ENCODE data around the gene PTPRZ1. TPM values are rescaled to one million over a fixed set of nuclear protein-coding genes. Genes with fewer than 3 reads are reported as not detected.
A peak's percentile ranks its signal among the peaks of the same experiment; 100 is the strongest.

PTPRZ1 gene
- total RNA-seq, 8 experiments from 2014 or later, result 1.2 to 89.5 (median 20.8) TPM

DNA sequence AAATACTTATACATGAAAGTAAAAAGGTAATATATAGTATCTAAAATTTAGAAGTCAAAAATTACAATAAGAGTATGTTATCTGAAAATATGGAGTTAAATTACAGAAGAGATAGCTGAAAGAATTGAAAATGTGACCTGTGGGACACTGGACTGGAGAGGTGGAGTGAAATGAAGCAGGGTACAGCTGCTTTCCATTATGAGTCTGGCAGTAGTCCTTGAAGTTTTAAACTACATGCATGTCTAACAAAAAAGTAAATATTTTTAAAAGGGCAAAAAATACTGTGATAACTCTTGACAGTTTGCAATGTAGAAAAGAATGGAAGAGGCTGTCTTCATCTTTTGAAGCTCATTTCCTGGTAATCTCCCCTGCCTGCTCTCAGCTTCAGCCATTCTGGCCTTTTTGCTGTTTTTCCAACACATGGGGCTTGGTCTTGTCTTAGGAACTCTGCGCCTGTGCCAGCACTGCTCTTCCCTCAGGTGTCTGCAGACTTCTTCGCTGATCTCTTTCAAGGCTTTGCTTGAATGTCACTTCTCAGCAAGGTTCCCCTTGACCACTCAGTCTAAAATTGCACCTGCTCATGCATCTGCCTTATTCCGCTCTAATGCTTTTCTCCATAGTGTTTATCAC lies 36.9 kb downstream of the PTPRZ1 start:
- no peak overlapping the region for H3K4me3 ChIP-seq
- peak in 4 of 8 experiments; percentile 23 to 45 (median 28) for ATAC-seq (replicated peaks in 6 of 8)
- no peak overlapping the region for H3K27ac ChIP-seq
- WGBS, 10 experiments, result 9 to 100% (median 90%) methylated on average over 1 to 3 of the region's 3 CpGs; no CpG with 5 or more reads in 2 of the 10 experiments
- H3K4me1 ChIP-seq (replicated peaks in 1 of 2), result peaks cover 0 to 6% of the 10 kb centered on the region in 2 donors
- in situ Hi-C loops (cut with MboI; ENCODE audit: low pct_unique_long_range_greater_than_20kb in 2 of 9, low sequenced_read_pairs in 9 of 9, unreplicated experiment in 9 of 9), result no loop called here

DNA sequence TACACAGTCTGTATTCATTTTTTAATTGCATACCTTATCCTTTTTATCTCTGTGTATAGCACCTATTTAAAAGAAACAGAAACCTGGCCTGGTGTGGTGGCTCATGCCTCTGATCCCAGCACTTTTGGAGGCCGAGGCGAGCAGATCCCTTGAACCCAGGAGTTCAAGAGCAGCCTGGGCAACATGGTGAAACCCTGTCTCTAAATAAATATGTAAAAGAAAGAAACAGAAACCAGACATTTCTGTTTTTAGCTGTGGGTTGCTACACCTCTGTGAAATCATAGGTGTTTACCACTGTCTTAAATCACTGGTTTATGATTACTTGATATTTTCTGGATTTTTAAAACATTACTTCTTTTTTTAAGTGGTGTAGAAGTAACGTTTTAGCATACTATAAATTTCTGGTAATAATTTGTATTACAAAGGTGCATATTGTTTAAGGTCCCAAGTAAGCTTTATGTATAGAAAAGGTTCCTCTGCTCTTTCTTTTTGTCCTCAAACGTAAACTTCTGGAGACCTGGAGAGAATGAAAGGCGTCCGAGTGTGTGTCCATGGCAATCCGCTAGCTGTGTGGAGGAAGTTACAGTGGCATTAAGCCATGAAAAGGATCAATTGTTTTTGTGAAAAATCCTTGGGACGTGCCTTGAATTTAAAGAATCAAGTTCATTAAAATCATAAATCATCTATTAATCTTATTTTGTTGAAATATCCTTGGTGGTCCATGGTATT lies 41.1 kb downstream of the PTPRZ1 start:
- WGBS, 10 experiments, result 31 to 81% (median 60%) methylated on average over 5 to 8 of the region's 8 CpGs; no CpG with 5 or more reads in 1 of the 10 experiments
- peak in 3 of 8 experiments; percentile 52 to 84 (median 75) for ATAC-seq (replicated peaks in 6 of 8)
- Histone ChIP-seq H3K4me1 (replicated peaks in 1 of 2) (peaks cover 3 to 10% of the 10 kb centered on the region in 2 donors), H3K4me3 (peak overlapping the region in 1 of 5 donors; percentile 6), H3K27ac (peak overlapping the region; percentile 26 to 78)
- in situ Hi-C loops (cut with MboI; ENCODE audit: low pct_unique_long_range_greater_than_20kb in 2 of 9, low sequenced_read_pairs in 9 of 9, unreplicated experiment in 9 of 9), result no loop called here

DNA sequence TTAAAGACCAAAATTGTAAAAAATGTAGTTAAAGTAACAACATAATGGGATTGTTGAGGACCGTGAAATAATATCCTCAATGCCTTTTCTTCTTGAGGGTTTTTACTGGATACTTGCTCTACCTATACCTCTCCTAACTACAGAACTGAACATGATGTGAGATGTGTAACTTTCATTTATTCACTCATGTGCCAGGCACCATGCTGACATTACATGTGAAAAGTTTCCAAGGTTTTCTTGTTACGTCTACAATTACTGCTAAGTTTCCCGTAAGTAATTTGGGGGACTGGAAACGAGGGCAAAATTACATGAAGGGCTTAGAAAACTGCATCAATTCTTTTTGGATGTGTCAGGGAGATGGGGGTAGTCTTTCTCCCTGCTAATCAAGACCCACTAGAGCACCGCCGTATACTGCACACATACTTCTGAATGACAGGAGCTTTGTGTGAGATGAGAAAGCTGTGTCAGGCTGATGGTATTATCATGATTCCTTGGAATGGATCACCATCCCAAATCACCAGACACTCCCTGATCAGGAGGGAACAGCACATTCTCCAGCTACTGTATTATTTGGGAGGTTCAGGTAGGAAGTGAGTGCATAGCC lies 41.8 kb downstream of the PTPRZ1 start:
- peaks cover 3 to 10% of the 10 kb centered on the region in 2 donors for H3K4me1 ChIP-seq (replicated peaks in 1 of 2)
- in situ Hi-C loops (cut with MboI; ENCODE audit: low pct_unique_long_range_greater_than_20kb in 2 of 9, low sequenced_read_pairs in 9 of 9, unreplicated experiment in 9 of 9), result no loop called here
- peak overlapping the region in 1 of 5 donors; percentile 6 for H3K4me3 ChIP-seq
- WGBS, 10 experiments, result 60 to 100% (median 75%) methylated on average over 1 to 6 of the region's 6 CpGs; no CpG with 5 or more reads in 2 of the 10 experiments
- ATAC-seq (replicated peaks in 6 of 8), result peak in 3 of 8 experiments; percentile 46 to 74 (median 70)
- peak overlapping the region; percentile 18 to 42 for H3K27ac ChIP-seq

DNA sequence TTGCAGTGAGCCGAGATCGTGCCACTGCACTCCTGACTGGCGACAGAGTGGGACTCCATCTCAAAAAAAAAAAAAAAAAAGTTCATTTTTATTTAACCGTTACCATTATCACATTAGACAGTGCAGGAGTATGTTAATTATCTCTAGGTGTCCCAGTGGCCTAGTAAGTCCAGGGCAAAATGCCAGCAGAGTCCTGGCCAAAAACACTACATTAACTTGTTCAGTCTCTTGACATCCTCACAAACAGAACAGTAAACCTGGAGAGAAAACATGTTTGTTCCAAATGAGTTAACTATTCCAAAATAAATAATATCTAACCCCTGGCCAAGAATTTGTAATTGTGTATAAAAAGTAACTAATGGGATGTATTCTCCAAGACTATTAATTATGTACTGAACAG lies 43.2 kb downstream of the PTPRZ1 start:
- peak in 1 of 8 experiments; percentile 30 for ATAC-seq (replicated peaks in 6 of 8)
- 61 to 100% (median 99%) methylated on average over 1 to 4 of the region's 4 CpGs; no CpG with 5 or more reads in 4 of the 10 experiments for WGBS, 10 experiments
- Histone ChIP-seq H3K27ac (no peak overlapping the region), H3K4me3 (no peak overlapping the region), H3K4me1 (replicated peaks in 1 of 2) (peaks cover 3 to 10% of the 10 kb centered on the region in 2 donors)
- in situ Hi-C loops (cut with MboI; ENCODE audit: low pct_unique_long_range_greater_than_20kb in 2 of 9, low sequenced_read_pairs in 9 of 9, unreplicated experiment in 9 of 9), result no loop called here

DNA sequence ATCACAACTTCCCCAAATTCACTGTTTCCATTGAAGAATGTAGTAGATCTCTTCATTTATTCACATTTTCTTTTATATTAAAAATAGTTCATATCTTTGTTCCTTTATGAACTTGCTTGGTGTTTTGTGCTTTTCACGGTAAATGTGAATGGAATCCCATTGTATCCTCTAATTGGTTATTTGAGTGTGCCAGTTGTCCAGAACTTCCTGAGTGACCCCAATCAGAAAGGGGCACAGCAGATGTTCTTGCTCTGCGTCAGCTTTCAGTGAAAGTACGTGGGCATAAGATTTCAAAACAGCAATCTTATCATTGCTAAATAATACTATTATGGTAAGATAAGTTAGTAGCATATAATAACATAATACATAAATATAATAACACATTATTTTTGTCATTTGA lies 47.0 kb downstream of the PTPRZ1 start:
- H3K4me1 ChIP-seq (replicated peaks in 1 of 2), result peaks cover 6 to 14% of the 10 kb centered on the region in 2 donors
- in situ Hi-C loops (cut with MboI; ENCODE audit: low pct_unique_long_range_greater_than_20kb in 2 of 9, low sequenced_read_pairs in 9 of 9, unreplicated experiment in 9 of 9), result no loop called here
- 0 to 88% (median 37%) methylated on average over 1 to 3 of the region's 3 CpGs; no CpG with 5 or more reads in 1 of the 10 experiments for WGBS, 10 experiments
- ATAC-seq (replicated peaks in 6 of 8), result no peak
- H3K27ac ChIP-seq, result no peak overlapping the region
- no peak overlapping the region for H3K4me3 ChIP-seq

DNA sequence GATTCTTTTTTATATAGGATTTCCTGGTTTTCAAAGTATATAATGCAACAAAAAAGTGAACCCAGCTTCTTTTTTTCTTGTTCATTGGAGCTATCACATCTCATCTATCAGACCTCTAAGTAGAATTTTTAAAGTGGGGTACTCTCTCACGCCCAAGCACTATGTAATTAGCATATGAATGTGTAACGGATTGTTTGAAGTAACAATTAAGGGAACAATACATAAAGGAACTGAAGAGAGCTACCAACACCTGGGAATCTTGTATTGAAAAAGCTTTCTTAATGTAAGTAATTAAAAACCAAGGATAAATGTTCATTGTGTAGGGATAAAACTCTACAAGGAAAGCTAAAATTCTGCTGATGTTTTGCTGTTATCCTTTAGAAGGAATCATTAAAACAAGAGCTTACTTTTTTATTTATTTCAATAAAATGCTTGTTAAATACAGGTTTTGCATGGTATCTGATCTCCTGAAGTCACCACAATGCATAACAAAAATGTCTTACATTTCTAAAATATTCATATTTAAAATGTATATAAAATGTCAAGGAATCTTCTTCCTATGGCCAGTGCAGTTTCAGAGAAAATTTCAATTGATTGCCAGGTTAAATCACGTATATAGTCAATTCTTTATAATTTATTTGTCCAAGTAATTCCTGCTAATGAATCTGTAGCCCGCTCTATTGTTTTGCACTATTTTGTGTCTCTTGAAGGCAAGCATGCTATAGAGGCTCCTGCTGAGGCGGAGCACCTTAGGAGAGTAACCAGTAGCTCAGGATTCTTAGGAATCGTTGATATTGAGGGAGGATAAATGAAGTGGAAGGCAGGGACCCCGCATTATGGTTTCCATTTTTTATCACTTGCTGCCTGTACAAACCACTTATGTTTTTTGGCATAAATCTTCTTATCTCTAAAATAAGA lies 51.6 kb downstream of the PTPRZ1 start:
- Histone ChIP-seq H3K27ac (no peak overlapping the region), H3K4me3 (no peak overlapping the region), H3K4me1 (replicated peaks in 1 of 2) (peaks cover 5 to 11% of the 10 kb centered on the region in 2 donors)
- in situ Hi-C loops (cut with MboI; ENCODE audit: low pct_unique_long_range_greater_than_20kb in 2 of 9, low sequenced_read_pairs in 9 of 9, unreplicated experiment in 9 of 9), result no loop called here
- ATAC-seq (replicated peaks in 6 of 8), result peak in 2 of 8 experiments; percentile 41 to 68
- WGBS, 10 experiments, result 31 to 80% (median 54%) methylated on average over 2 to 7 of the region's 7 CpGs

DNA sequence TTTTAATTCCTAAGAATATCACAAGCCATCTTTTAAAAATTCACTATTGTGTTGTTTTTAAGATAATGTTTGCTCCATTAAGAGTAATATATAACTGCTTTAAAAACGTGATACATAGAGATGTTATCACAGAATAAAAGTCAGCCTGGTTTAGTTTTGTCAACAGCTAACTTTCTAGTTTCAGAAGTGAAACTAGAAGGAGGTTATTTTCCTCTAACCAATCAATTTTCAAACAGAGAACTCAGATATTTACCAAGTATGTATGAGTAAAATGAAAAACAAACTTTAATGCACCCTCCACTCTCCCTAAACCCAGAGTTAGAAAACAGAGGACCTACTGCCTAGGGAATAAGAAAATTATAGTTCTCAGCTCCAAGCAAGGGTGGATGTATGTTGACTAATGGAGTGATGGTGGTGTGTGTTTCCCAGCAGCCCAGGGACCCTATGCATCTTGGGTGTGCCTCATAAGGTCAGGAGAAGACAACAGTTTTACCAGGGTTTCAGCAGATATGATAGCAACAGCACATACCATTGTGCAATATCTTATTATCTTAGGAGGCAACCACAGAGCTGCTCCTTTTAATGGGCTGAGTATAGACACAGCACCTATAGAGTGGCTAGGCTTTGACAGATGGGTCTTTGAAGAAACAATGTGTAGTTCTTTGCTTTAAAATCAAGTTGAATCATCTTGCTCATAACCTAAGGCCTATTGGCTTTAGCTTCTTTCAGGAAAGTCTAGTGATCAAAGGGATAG lies 58.4 kb downstream of the PTPRZ1 start:
- Histone ChIP-seq H3K4me1 (replicated peaks in 1 of 2) (no peaks in the 10 kb centered on the region), H3K27ac (no peak overlapping the region), H3K4me3 (no peak overlapping the region)
- in situ Hi-C loops (cut with MboI; ENCODE audit: low pct_unique_long_range_greater_than_20kb in 2 of 9, low sequenced_read_pairs in 9 of 9, unreplicated experiment in 9 of 9), result no loop called here
- 0 to 80% (median 40%) methylated on average over 1 of the region's 1 CpG; no CpG with 5 or more reads in 2 of the 10 experiments for WGBS, 10 experiments
- peak in 4 of 8 experiments; percentile 30 to 79 (median 51) for ATAC-seq (replicated peaks in 6 of 8)

DNA sequence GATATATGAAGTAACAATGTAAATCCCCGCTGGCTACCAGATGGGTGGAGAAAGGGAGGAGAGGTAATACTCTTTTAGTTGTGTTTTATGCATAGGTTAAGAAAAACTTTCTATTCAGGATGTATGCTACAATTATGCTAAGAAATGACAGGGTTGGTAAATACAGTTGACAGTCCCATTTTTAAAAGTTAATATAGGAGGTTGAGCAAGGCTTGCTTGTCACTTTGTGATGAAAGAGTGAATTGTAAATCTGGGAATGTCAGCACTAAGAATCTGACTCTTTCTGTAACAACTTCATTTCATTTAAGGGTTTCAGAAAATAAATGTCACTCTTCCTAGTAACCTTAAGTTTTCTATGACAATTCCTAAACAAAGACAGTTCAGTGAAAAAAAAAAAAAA lies 59.8 kb downstream of the PTPRZ1 start:
- in situ Hi-C loops (cut with MboI; ENCODE audit: low pct_unique_long_range_greater_than_20kb in 2 of 9, low sequenced_read_pairs in 9 of 9, unreplicated experiment in 9 of 9), result no loop called here
- Histone ChIP-seq H3K4me3 (no peak overlapping the region), H3K4me1 (replicated peaks in 1 of 2) (peaks cover 0 to 8% of the 10 kb centered on the region in 2 donors), H3K27ac (no peak overlapping the region)
- ATAC-seq (replicated peaks in 6 of 8), result no peak
- 33 to 100% (median 90%) methylated on average over 1 of the region's 1 CpG; no CpG with 5 or more reads in 2 of the 10 experiments for WGBS, 10 experiments

DNA sequence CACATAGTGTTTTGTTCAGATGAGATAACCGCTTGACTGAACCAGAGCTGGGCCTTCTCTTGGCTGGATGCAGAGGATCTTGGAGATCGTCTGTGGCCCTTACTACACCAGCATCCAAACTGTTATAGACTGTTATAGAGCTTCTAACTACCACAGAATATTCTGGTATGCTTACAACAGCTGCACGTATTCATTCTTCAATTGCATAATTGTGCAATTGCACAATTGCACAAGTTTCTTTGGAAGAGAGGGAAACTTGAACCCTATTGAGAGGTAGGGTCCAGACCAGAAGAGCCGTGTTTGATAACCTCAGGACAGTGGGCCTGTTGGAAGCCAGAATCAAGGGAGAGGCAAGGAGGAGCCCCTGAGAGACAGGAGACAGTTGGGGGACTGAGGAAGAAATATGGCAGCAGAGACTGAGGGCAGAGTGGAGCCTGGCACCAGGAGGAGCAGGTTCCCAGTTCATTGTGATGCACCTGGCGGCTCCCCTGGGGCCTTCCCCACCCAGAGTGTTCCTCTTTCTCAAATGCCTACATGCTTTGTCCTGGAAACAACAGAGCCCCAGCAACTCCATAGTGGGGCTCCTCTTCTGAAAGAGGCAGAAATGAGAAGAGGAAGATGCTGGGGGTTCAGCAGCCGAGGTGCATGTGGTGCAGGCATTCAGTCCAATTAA lies 64.1 kb downstream of the PTPRZ1 start:
- Histone ChIP-seq H3K4me1 (replicated peaks in 1 of 2) (peaks cover 24 to 28% of the 10 kb centered on the region in 2 donors), H3K27ac (no peak overlapping the region), H3K4me3 (no peak overlapping the region)
- 50 to 100% (median 90%) methylated on average over 1 to 4 of the region's 6 CpGs; no CpG with 5 or more reads in 1 of the 10 experiments for WGBS, 10 experiments
- ATAC-seq (replicated peaks in 6 of 8), result peak in 1 of 8 experiments; percentile 14
- in situ Hi-C loops (cut with MboI; ENCODE audit: low pct_unique_long_range_greater_than_20kb in 2 of 9, low sequenced_read_pairs in 9 of 9, unreplicated experiment in 9 of 9), result no loop called here

DNA sequence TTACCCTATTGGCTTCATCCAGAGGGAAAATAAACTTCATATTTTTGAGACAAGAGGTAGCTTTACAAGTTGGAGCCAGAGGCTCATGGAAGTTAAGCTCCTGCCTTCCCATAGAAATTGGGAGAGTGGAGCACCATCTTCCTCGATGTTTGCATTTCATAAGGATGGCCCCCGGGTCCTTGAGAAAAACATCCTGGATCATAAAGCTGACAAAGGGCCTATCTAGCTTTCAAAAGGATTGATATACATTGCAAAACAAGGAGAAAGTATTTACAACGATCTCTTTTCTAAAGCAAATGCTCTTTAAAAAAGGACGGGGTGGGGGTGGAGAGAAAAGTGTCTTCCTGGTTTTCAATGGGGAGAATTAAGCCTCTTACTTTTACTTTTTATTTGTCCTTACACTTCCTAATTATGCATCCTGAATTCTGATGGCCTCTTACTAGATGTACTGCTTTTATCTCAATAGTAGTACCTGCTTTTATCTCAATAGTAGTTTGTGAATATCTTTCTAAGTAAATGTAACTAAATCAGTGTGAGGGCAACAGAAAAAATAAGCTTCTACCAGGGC lies 65.6 kb downstream of the PTPRZ1 start:
- no peak overlapping the region for H3K27ac ChIP-seq
- in situ Hi-C loops (cut with MboI; ENCODE audit: low pct_unique_long_range_greater_than_20kb in 2 of 9, low sequenced_read_pairs in 9 of 9, unreplicated experiment in 9 of 9), result no loop called here
- H3K4me1 ChIP-seq (replicated peaks in 1 of 2), result peaks cover 26 to 33% of the 10 kb centered on the region in 2 donors
- 0 to 53% (median 7%) methylated on average over 1 to 4 of the region's 4 CpGs; no CpG with 5 or more reads in 1 of the 10 experiments for WGBS, 10 experiments
- H3K4me3 ChIP-seq, result no peak overlapping the region
- ATAC-seq (replicated peaks in 6 of 8), result no peak

DNA sequence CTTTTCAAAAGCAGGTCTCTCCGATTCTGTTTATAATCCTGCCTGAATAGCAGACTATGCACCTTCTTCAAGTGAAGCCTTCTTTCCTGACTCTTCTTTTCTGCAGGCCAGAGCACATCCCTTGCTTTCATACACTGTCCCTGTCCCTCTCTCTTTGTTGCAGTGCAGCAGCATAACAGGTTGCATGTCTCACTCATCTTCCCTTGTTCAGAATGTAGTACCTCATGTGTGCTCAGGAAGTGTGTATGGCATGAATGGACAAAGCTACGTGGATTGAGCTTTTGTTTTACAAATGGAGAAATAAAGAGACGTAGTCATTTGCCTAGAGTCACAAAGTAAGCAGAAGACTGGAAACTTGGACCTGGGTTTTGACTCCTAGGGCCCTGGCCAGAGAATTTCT lies 68.0 kb downstream of the PTPRZ1 start:
- in situ Hi-C loops (cut with MboI; ENCODE audit: low pct_unique_long_range_greater_than_20kb in 2 of 9, low sequenced_read_pairs in 9 of 9, unreplicated experiment in 9 of 9), result no loop called here
- Histone ChIP-seq H3K4me3 (no peak overlapping the region), H3K4me1 (replicated peaks in 1 of 2) (peaks cover 26 to 33% of the 10 kb centered on the region in 2 donors), H3K27ac (no peak overlapping the region)
- WGBS, 10 experiments, result 0 to 80% (median 33%) methylated on average over 1 to 3 of the region's 3 CpGs
- peak in 5 of 8 experiments; percentile 50 to 68 (median 67) for ATAC-seq (replicated peaks in 6 of 8)
